Left renal cortex interstitium (tissue), 4 donors: ENCODE measurements around the gene RRM2. TPM values are rescaled to one million over a fixed set of nuclear protein-coding genes. Genes with fewer than 3 reads are reported as not detected.

Experiments used
- DNase-seq, 4 donors: peaks; one replicate each; pipeline ENCODE4 v3.0.0-alpha.2; 2013; ENCODE audit warnings: low read depth in 4 of 4, low spot score in 2 of 4, missing footprints in 1 of 4
- polyA plus RNA-seq, 4 donors: library from polyadenylated mRNA; unstranded; fragments of 120-200 nt; gene quantifications; one replicate each; pipeline ENCODE4 v1.2.1, GENCODE V29; 2013; ENCODE audit not compliant: insufficient read length in 4 of 4

The RRM2 gene
- polyA plus RNA-seq, 4 donors = 47.3 to 62.4 (median 59.8) TPM

DNA sequence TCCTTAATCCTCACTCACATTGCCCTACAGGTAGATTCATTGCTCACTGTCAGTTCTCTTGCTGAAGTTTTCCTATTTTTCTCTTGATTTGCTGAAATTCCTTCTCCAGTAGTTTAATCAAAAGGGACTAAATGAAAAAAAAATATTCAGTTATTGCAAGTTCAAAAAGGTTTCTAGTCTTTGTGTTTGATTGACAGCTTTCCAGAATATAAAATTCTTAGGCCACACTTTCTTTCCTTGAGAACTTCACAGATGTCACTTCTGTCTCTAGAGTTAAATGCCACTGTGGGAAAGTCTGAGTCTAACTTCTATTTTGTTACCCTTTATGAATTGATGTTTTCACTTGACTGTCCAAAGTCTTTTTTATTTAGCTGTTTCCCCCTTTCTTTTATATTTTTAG is 25.7 kb downstream of the RRM2 start:
- DNase-seq = no peak

DNA sequence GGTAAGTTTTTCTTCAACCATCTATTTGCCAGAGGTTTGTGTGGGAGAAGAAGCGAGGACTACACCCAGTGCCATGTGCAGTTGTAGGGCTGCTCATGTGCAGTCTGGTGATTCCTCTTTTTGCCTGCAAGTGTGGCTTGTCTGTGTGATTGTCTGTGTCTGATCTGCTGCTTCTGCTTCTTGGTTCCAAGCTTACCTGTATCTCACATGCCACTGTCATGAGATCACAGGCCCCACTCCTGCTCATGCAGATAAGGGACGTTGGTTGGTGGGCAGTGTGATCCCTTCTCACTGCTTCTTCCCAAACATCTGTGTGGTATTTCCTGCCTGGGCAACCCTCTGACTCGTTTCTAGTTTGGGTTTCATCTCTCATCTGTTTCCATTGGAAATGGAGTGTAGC is 27.1 kb downstream of the RRM2 start:
- DNase-seq = no peak

DNA sequence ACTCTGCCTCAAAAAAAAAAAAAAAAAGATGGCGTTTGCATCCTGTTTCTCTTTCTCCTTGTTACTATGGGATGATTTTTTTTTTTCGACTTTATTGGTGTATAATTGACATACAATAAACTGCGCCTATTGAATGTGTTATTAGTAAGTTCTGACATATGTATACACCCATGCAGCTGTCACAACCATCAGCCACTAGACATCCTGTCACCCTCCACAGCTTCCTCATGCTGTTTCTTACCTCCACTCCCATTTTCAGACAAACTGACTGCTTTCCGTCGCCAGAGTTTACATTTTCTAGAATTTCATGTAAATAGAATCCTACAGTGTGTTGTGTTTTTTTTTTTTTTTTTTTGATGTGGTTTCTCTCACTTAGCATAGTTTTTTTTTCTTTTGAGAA is 27.9 kb downstream of the RRM2 start:
- DNase-seq = no peak

DNA sequence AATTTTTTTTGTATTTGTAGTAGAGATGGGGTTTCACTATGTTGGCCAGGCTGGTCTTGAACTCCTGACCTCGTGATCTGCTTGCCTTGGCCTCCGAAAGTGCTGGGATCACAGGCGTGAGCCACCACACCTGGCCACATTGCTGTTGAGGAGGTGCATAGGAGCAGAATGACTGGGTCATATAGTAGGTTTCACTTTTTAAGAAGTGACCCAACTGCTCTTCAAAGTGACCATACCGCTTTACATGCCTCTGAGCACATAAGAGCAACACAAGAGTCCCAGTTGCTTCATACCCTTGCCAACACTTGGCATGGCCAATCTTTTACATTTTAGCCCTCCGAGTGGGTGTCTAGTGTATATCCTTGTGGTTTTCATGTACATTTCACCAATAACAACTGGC is 28.9 kb downstream of the RRM2 start:
- no peak for DNase-seq

DNA sequence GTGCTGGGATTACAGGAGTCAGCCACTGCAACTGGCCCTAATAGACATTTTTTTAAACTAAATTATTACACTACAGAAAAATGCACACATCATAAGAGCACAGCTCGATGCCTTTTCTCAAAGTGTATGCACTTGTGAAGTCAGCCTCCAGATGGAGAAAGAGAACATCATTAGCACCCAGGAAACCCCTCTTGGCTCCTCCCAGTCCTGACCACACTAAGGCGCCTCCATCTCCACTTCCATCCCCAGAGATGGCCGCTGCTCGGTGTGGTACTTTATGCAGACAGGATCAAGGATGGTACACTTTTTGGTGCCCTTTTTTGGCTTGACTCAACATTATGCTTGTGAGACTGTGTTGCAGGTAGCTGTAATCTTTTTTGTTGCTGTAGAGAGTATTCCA is 34.8 kb downstream of the RRM2 start:
- no peak for DNase-seq

DNA sequence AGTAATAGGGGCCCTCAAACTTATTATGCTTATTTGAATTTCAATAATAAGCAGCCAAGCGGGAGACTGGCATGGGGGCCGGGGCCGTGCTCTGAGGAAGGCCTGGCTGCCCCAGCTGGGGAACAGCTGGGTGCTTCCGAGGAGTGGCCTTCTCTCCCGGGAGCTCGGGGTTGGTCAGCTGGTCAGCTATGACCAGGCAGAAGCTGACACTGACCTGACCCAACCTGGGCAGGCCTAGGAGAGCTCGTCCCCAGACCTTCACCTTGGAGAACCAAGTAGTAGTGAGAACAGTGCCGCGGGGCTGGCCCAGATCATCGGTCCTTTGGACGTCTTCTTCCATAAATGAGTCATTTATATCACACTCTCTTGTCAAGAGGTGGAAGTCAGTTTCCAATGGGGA is 36.1 kb downstream of the RRM2 start:
- no peak for DNase-seq

DNA sequence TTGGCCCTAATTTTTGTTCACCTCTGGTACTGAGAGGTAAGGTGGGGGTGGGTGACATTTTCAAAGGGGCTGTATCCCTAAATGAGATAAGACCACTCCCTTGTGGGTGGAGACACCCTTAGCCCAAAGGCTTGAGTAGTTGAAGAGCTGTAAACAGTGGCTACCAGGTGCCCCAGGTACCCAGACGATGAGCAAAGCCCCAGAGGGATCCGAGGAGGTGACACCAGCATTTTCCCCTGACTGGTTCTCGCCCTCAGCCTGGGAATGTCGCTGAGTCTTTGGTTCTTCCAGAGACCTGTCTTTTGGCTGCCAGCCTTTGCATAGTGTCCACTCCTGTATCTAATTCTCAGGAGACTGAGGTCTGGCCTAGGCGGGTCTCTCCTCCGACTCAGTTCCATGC is 36.5 kb downstream of the RRM2 start:
- DNase-seq = no peak

DNA sequence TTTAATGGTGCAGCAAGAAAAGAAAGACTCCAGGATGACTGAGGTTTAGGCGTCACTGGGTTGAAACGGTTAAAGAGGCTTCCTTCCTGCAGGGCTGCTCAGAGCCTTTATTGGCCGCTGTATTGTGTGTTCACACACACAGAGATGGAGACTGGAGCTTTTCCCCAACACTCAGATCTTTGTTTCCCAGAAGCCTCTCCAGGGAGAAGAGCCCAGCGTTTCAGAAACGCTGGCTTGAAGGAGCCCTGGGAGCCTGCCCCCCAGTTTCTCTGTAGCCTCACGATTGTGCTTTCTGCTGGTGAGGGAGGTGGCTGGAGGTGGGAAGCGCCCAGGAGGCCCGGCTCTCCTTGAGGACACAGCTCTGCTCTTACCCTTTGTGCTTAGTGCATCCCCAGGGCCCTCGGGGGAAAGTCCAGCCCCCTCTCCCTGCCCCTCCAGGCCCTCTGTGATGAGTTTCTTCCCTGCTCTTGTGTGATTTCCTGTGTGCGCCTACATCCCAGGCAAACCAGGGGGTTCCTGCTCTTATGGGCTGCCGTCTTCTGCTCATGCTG is 37.1 kb downstream of the RRM2 start:
- no peak for DNase-seq

DNA sequence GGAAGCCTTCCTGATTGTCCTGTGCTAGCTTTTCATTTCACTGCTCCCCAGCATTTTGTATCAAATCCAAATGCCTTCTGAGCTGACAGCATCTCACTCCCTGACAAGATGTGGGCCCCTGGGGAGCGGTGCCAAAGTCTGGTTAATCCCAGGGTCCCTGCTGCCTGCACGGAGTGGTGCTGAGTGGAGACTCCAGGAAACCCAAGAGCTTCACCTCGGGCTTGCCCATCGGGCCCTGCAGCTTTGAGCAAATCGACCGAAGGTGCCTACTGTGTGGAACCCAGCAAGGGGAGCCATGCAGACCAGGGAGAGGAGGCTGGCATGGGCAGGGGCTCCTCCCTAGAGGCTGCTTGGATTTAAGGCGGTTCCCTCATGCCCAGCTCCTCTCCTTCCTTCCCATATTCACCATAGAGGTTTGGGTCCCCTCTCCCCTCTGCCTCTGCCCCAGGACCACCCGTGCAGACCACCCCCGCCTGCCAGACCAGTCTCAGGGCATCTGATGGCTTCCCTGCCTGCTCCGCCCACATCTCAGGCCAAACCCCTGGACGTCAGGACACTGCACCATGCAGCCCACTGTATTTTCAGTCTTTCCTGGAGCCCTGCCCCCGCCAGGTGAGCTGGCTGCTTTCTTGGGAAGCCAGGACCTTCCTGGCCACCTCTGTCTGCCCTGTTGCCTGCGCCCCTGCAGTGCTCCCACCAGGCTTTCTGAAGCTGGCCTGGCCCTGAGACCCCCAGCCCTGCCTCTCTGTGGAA is 37.8 kb downstream of the RRM2 start:
- no peak for DNase-seq

DNA sequence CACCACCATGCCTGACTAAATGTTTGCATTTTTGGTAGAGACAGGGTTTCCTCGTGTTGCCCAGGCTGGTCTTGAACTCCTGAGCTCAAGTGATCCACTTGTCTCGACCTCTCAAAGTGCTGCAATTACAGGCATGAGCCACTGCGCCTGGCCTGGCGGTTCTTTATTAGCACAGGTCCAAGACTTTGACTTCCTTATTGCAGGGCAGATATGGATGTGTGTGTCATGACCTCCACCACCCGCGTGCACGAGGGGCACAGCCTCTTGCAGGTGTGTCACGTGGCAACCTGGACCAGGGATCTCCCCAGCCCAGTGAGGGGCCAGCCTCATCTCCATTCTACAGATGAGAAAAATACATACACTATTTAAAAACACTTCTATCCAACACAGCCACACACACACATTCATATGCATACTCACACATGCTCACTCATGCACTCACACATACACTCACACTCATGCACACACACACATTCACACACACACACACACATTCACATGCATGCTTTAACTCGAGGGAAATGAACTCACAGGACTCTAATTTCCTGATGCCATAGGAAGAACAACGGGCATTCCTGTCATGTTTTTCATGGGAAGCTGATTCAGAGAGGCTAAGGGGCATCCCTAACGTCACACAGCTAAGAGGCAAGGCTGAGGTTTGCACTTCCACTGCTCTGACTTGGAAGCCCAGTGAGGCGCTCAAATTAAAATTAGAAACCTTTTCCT is 38.8 kb downstream of the RRM2 start:
- DNase-seq = no peak

DNA sequence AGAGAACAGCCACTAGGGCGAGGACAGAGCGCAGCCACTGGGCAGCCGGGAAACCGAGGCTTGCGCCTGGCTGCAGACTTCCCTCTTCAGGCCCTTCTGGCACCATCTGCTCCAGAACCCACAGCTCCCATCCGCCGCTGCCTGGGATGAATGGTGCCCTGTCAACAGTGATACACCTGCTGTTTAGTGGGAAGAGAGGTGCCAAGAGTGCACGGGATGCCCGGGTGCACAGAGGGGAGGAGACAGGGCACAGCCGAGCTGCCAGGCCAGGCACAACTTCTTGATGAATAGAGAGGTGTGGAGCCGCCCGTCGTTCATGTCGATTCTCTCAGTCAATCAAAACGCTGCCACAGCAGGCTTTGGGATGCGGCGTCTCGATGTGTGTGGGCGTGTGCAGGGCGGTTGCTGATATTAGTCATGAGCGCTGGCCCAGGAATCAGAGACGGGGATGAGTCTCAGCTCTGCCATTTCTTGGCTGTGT is 39.5 kb downstream of the RRM2 start:
- no peak for DNase-seq

DNA sequence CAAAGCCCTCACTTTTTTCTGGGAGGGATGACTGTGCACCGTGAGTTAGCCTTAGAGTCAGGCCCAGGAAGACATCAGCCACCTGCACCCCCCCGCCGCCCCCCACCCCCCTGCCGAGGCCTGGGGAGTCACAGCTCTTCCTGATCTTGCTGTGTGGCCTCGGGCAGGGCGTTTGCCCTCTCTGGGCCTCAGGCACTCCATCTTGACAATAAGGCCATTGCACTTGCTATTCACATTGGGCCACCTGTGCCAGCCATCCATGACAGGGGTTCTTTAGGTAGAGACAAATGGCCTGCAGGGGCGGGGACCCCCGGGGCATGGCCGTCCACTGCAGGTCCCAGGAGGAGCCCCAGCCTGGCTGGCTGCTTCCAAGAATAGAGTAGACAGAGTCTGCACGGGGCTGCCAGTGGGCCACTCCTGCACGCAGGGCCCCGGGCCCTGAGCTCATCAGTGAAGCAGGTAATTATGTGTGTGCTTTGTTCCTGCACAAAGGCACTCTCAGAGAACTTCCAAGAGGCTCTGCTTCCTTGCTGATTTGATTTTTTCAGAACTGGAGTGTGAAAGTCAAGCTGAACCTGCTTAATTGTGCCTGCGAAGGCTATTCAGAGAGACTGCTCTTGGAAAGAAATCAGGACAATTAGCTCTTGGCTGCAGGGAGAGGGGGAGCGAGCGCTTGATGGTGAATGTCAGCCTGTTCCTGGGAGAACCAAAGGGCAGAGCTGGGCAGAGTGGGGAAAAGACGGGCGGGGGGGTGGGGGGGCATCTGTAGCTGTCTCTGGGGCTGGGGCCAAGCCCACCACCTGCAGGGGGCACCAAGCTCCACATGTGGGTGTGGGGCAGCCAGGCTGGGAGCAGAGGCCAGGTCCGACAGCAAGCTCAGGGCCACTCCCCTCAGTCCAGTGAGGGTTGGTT is 40.3 kb downstream of the RRM2 start:
- DNase-seq = no peak

DNA sequence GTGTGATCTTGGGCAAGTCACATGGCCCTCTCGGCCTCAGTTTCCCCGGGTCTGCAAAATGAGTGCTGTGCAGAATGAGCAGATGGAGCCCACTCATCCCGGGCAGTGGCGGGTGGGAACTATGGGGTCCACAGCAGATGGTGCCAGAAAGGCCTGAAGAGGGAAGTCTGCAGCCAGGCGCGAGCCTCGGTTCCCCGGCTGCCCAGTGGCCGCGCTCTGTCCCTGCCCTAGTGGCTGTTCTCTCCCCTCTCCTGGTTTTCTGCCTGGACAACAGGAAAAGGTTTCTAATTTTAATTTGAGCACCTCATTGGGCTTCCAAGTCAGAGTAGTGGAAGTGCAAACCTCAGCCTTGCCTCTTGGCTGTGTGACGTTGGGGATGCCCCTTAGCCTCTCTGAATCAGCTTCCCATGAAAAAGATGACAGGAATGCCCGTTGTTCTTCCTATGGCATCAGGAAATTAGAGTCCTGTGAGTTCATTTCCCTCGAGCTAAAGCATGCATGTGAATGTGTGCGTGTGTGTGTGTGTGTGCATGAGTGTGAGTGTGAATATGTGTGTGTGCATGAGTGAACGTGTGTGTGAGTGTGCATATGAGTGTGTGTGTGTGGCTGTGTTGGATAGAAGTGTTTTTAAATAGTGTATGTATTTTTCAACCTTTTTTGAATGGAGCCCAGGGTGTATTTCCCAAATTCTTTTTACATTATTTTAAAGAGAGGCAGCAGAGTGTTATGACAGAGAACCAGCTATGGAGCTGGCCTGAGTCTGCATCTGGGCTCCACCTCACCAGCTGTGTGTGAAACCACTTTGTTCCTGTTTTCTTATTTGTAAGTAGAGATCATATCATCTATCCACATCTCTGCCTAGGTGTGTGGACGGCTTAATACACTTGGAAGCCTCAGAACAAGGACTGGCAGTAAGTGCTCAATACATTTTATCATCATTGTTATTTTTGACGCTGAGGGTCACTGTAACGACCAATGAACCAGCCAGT is 41.3 kb downstream of the RRM2 start:
- DNase-seq = no peak

DNA sequence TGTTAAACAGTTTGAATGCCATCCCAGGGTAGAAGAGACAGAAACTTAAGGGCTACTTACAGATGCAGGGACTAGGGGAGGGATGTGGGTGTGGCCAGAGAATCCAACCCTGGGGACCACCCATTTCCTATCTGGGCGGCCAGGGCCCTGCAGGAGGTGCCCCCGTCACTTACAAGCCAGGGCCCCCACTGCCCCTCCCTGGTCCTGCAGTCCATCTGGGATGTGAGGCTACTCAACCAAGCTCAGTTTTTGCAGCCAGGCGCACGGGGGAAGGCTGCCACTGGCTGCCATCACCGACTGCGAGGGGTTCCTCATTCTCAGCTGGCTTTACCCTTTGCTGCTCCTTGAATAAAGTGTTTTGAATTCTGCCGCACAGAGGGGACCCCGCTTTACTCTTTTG is 42.1 kb downstream of the RRM2 start:
- no peak for DNase-seq

DNA sequence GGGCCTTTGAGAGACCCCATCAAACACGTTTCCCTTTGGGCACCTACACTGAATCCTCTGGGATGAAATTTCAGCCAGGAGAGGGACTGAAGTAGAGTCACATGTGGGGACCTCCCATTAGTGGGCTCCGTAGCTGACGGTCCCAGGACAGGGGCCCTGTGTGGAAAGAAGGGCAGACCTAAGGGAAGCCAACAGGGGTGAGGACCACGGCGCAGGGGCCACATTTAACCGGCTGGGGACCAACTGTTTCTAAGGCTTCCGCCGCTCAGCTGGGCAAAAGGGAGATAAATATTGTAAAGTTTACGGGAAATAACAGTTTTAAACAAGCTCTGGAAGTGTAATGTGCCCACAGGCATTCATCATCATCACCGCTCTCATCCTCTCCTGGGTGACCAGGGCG is 42.7 kb downstream of the RRM2 start:
- DNase-seq = no peak

DNA sequence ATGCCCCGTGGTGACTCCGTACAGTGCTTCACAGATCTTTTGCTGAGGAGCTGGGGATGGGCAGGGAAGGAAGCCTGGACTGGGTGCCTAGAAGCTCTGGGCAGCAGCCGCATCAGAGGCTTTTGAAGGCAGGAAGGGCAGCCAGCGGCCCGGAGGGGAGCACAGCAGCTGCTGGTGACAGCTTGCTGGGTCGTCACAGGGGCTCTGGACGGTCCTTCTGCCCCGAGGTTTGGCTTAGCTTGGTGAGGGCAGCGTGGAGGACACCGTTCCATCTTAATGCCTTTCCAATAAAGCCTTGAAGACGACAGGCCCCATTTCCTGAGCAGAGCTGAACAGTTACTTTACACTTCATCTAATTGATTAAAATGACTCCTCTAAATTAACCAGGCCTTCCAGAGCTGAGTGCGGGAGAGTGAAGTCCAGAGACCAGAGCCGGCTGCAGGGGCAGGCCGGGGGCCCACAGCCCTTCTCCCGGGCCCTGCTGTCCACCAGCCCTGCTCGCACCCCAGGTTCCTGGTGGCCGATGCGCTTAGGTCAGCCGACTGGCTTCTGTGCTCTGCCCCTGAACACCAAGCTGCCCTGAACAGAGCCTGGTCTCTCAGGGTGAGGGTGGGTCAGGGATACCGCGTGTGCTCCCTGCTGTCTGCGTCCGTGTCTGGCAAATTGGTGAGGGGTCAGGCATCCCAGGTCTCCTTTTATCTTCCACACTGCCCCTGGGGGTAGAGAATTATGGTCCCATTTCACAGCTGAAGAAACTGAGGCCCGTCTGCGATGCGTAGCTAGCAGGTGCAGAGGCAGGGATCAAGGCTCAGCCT is 43.5 kb downstream of the RRM2 start:
- DNase-seq = no peak

DNA sequence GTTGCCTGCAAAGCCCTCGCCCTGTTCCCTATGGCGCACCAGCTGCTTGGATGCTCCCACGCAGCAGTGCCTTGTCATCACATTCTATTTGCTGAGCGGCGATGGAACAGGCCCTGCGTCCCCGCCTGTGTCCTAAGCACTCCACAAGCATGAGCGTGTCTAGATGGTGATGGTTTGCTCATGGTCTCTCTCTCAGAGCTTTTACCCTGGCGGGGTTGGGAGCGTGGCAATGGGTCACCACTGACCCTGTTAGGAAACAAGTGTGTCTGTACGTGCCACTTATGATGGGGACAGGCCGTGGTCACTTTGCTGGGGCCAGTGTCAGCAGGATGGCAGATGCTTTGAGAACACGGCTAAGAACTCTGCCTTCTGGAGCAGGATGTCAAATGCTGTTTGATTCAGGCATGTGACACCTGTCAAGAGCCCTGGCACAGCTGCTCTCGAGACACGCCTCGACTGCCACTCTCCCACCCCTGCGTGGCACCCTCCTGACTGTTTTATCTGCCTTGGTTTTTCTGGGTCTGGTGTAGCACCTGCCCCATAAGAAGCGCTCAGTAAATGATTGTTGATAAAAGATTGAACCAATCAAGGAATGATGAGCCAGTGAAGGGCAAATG is 44.2 kb downstream of the RRM2 start:
- DNase-seq = no peak

DNA sequence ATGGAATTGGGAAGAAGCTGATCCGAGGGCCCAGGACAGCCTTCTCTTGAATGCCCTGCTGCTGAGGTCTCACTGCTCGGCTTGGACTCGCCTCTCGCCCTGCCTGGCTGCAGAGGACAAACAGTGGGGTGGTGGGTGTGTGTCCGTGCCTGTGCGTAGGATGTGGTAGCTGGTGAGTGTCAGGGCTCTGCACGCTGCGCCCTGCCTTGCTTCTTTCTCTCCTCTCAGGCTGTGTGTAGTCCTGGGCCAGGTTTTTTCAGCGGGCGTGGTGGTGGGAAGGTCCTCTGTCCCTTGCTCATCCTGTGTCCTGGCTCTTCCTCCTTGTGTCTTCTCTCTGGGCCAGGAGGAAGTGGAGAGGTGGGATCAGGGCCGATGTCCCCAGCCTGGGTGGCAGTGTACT is 44.8 kb downstream of the RRM2 start:
- DNase-seq = no peak
